Left cardiac atrium (tissue), 4 donors: ENCODE results near the gene NTM. TPM values are rescaled to one million over a fixed set of nuclear protein-coding genes. Genes with fewer than 3 reads are reported as not detected.
"Not testable (repeated sequence)": the region's sequence is repeated elsewhere in the genome, so short reads cannot be mapped to it uniquely, and the experiment has no call there.

Experiments used
- ATAC-seq, 2 donors: fragments of 200-7000 bp; cut with Tn5 transposase; one replicate each; pipeline ENCODE4 v1.9.1; 2020; ENCODE audit warnings: mild to moderate bottlenecking in 2 of 2, moderate library complexity in 2 of 2
- DNase-seq: peaks from one replicate; pipeline ENCODE4 v3.0.0-alpha.2; 2020
- intact Hi-C, 2 donors: fragments of 100-400 bp; cut with DNase I; formaldehyde crosslinking; loops; one replicate each; pipeline versions ENCODE4 v1.14.1 to v1.15.1; 2022 to 2023
- total RNA-seq, 2 donors: library from RNA; stranded (reverse); fragmentation: NEBNext Ultra II Directional; extraction: Animal tissue kit (Norgen Biotek cat#: 25700); gene quantifications; one replicate each; pipeline ENCODE4 v1.2.1, GENCODE V29; 2021
- donor health status: DM: no; HTN: yes; CAD: no.
- donor health status: DM: no; HTN: yes; CAD: no; lungs with severe emphysema.
- donor health status: DM: yes; HTN: yes; CAD: no.
- donor health status: Dilated cardiomyopathy.

Gene NTM
- total RNA-seq, 2 donors from 2014 or later, result 21.5 to 37.4 TPM

GRCh38 chr11:132365650-132366049 is 995.2 kb downstream of the NTM start:
- intact Hi-C loops, result no loop called here
- ATAC-seq, result no peak
- no peak for DNase-seq

- ATAC-seq, result no peak
- no peak for DNase-seq
- intact Hi-C loops, result no loop called here
Observed at GRCh38 chr11:132367293-132367692, 996.9 kb downstream of the NTM start.

- intact Hi-C loops, ATAC-seq: not testable (repeated sequence)
Observed at GRCh38 chr11:132370114-132370513, 999.7 kb downstream of the NTM start.

GRCh38 chr11:132373405-132374143 is 1003.2 kb downstream of the NTM start:
- intact Hi-C loops, result no loop called here
- ATAC-seq, result no peak
- no peak for DNase-seq

More at GRCh38 chr11:132370114-132370513, 999.7 kb downstream of the NTM start:
- not testable (repeated sequence) for DNase-seq

- DNase-seq, result no peak
- no peak for ATAC-seq
- intact Hi-C loops, result no loop called here
Observed at GRCh38 chr11:132379540-132379939, 1009.1 kb downstream of the NTM start.
